Measurements from ENCODE around the gene ABCA13. TPM values are rescaled to one million over a fixed set of nuclear protein-coding genes. Genes with fewer than 3 reads are reported as not detected.

Gene ABCA13
- total and polyA plus RNA-seq, 8 donors: under 0.01 to 1.5 (median 0.32) TPM

- no peak overlapping the region for H3K27ac ChIP-seq
- FAIRE-seq: no peak
- no peak overlapping the region for H3K4me3 ChIP-seq
- DNase-seq: no peak
- intact Hi-C loops (cut with DNase I): no loop called here
- TF ChIP-seq CTCF (IDR thresholded peaks at IDR 0.05): no peak
- no peaks in the 10 kb centered on the region for H3K27me3 ChIP-seq
- no peaks in the 10 kb centered on the region for H3K9me3 ChIP-seq
- ATAC-seq: no peak
- H3K4me1 ChIP-seq: no peaks in the 10 kb centered on the region
- WGBS, 2 donors: 43 to 60% methylated on average over 2 of the region's 2 CpGs
- no peaks in the 10 kb centered on the region for H3K36me3 ChIP-seq
These were observed 346.8 kb downstream of the ABCA13 start for GRCh38 chr7:48518092-48518491.

- FAIRE-seq: no peak
- Histone ChIP-seq H3K4me3 (no peak overlapping the region), H3K36me3 (no peaks in the 10 kb centered on the region), H3K27me3 (no peaks in the 10 kb centered on the region), H3K27ac (no peak overlapping the region), H3K4me1 (no peaks in the 10 kb centered on the region), H3K9me3 (no peaks in the 10 kb centered on the region)
- no peak for ATAC-seq
- DNase-seq: no peak
- TF ChIP-seq CTCF (IDR thresholded peaks at IDR 0.05): no peak
- intact Hi-C loops (cut with DNase I): no loop called here
These were observed 351.4 kb downstream of the ABCA13 start for GRCh38 chr7:48522692-48523091.

GRCh38 chr7:48525736-48526732, 354.8 kb downstream of the ABCA13 start:
- WGBS, 2 donors: 47 to 60% methylated on average over 3 of the region's 3 CpGs
- intact Hi-C loops (cut with DNase I): no loop called here
- no peak for TF ChIP-seq CTCF (IDR thresholded peaks at IDR 0.05)
- Histone ChIP-seq H3K9me3 (no peaks in the 10 kb centered on the region), H3K27me3 (no peaks in the 10 kb centered on the region), H3K27ac (no peak overlapping the region), H3K4me3 (no peak overlapping the region), H3K36me3 (no peaks in the 10 kb centered on the region), H3K4me1 (no peaks in the 10 kb centered on the region)
- no peak for FAIRE-seq
- DNase-seq: no peak
- ATAC-seq: no peak

GRCh38 chr7:48528646-48529045, 357.4 kb downstream of the ABCA13 start:
- no peak for TF ChIP-seq CTCF (IDR thresholded peaks at IDR 0.05)
- no peak for DNase-seq
- Histone ChIP-seq H3K27ac (no peak overlapping the region), H3K4me1 (no peaks in the 10 kb centered on the region), H3K27me3 (no peaks in the 10 kb centered on the region), H3K4me3 (no peak overlapping the region), H3K36me3 (no peaks in the 10 kb centered on the region), H3K9me3 (no peaks in the 10 kb centered on the region)
- intact Hi-C loops (cut with DNase I): no loop called here
- no peak for FAIRE-seq
- WGBS, 2 donors: 18 to 29% methylated on average over 1 of the region's 1 CpG
- no peak for ATAC-seq

- intact Hi-C loops (cut with DNase I): no loop called here
- FAIRE-seq (no peak), ATAC-seq (no peak), DNase-seq (no peak)
- no peak overlapping the region for H3K27ac ChIP-seq
- no peaks in the 10 kb centered on the region for H3K9me3 ChIP-seq
- WGBS, 2 donors: 68 to 92% methylated on average over 2 of the region's 2 CpGs
- TF ChIP-seq CTCF (IDR thresholded peaks at IDR 0.05): no peak
- H3K36me3 ChIP-seq: no peaks in the 10 kb centered on the region
- H3K4me3 ChIP-seq: no peak overlapping the region
- H3K27me3 ChIP-seq: no peaks in the 10 kb centered on the region
- H3K4me1 ChIP-seq: no peaks in the 10 kb centered on the region
These were observed 366.3 kb downstream of the ABCA13 start for GRCh38 chr7:48537561-48537960.

Measured in pancreas (tissue), 10 donors.